PFSK-1 (cell line): ENCODE measurements around the gene SLC24A4.

Experiments
- POLR2AphosphoS5 ChIP-seq: IDR thresholded peaks from 2 replicates; pipeline ENCODE4 v1.6.1; 2012; ENCODE audit warnings: low read depth, mild to moderate bottlenecking, control low read depth, low read length, moderate library complexity
- SIN3A ChIP-seq: IDR thresholded peaks from 2 replicates; pipeline ENCODE4 v1.6.1; 2012; ENCODE audit warnings: mild to moderate bottlenecking, low read length, moderate library complexity, borderline replicate concordance; ENCODE audit not compliant: insufficient read depth
- TAF1 ChIP-seq: IDR thresholded peaks from 2 replicates; pipeline ENCODE4 v1.6.1; 2012; ENCODE audit warnings: low read length, control low read depth, borderline replicate concordance; ENCODE audit not compliant: insufficient read depth

GRCh38 chr14:92427096-92427495 lies 104.1 kb downstream of the SLC24A4 start:
- TF ChIP-seq POLR2AphosphoS5 (no peak), TAF1 (no peak), SIN3A (no peak)
